ENCODE measurements around the gene KCNQ2.

- TF ChIP-seq EZH2phosphoT487 (IDR thresholded peaks at IDR 0.05; ENCODE audit: low read depth), result no peak
- TF ChIP-seq, protein P1, sequence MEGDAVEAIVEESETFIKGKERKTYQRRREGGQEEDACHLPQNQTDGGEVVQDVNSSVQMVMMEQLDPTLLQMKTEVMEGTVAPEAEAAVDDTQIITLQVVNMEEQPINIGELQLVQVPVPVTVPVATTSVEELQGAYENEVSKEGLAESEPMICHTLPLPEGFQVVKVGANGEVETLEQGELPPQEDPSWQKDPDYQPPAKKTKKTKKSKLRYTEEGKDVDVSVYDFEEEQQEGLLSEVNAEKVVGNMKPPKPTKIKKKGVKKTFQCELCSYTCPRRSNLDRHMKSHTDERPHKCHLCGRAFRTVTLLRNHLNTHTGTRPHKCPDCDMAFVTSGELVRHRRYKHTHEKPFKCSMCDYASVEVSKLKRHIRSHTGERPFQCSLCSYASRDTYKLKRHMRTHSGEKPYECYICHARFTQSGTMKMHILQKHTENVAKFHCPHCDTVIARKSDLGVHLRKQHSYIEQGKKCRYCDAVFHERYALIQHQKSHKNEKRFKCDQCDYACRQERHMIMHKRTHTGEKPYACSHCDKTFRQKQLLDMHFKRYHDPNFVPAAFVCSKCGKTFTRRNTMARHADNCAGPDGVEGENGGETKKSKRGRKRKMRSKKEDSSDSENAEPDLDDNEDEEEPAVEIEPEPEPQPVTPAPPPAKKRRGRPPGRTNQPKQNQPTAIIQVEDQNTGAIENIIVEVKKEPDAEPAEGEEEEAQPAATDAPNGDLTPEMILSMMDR (IDR thresholded peaks at IDR 0.05; ENCODE audit: low read depth, low read length), result no peak
Observed at GRCh38 chr20:63427206-63427605, 45.2 kb downstream of the KCNQ2 start.

Data from OCI-LY3 (cell line).